SJCRH30 (cell line): Measurements from ENCODE around the gene HDAC3. TPM values are rescaled to one million over a fixed set of nuclear protein-coding genes. Genes with fewer than 3 reads are reported as not detected.
A peak's percentile ranks its signal among the peaks of the same experiment; 100 is the strongest.

Experiments
- DNase-seq, 2 experiments: peaks; one replicate each; pipeline ENCODE4 v3.0.0-alpha.2; 2015 to 2020
- H3K27ac ChIP-seq: fragments of 250-450 bp; sonication (Bioruptor Pico); 2 replicates; pipeline ENCODE4 v1.5.1; 2020; ENCODE audit warnings: mild to moderate bottlenecking, moderate library complexity
- H3K27me3 ChIP-seq: fragments of 250-450 bp; sonication (Bioruptor Pico); 2 replicates; pipeline ENCODE4 v1.5.1; 2020; ENCODE audit warnings: mild to moderate bottlenecking, moderate library complexity
- H3K36me3 ChIP-seq: fragments of 250-450 bp; sonication (Bioruptor Pico); 2 replicates; pipeline ENCODE4 v1.5.1; 2020; ENCODE audit warnings: mild to moderate bottlenecking, moderate library complexity
- H3K4me1 ChIP-seq: fragments of 250-450 bp; sonication (Bioruptor Pico); 2 replicates; pipeline ENCODE4 v1.5.1; 2020; ENCODE audit warnings: mild to moderate bottlenecking, moderate library complexity
- H3K4me3 ChIP-seq: fragments of 250-450 bp; sonication (Bioruptor Pico); 2 replicates; pipeline ENCODE4 v1.5.1; 2020; ENCODE audit warnings: mild to moderate bottlenecking, moderate library complexity
- H3K9me3 ChIP-seq: fragments of 250-450 bp; sonication (Bioruptor Pico); replicated peaks from 2 replicates; pipeline ENCODE4 v1.5.1; 2020; ENCODE audit warnings: mild to moderate bottlenecking, moderate library complexity
- total RNA-seq: library from RNA; depleted of rRNA; stranded (reverse); fragments of >200 nt; shearing (Covaris generic); gene quantifications from 2 replicates; pipeline ENCODE4 v1.2.3, GENCODE V29; 2014

The HDAC3 gene
- total RNA-seq, 1 experiment from 2014 or later, result 102 TPM

- no peaks in the 10 kb centered on the region for H3K36me3 ChIP-seq
- no peak overlapping the region for H3K27ac ChIP-seq
- H3K4me3 ChIP-seq, result no peak overlapping the region
- no peaks in the 10 kb centered on the region for H3K4me1 ChIP-seq
- H3K27me3 ChIP-seq, result no peaks in the 10 kb centered on the region
- DNase-seq, result no peak
- H3K9me3 ChIP-seq, result no peaks in the 10 kb centered on the region
Observed at GRCh38 chr5:141668601-141669265, 32.1 kb upstream of the HDAC3 start.

- no peak for DNase-seq
- H3K36me3 ChIP-seq, result no peaks in the 10 kb centered on the region
- no peak overlapping the region for H3K27ac ChIP-seq
- no peak overlapping the region for H3K4me3 ChIP-seq
- H3K4me1 ChIP-seq, result no peaks in the 10 kb centered on the region
- no peaks in the 10 kb centered on the region for H3K27me3 ChIP-seq
- no peaks in the 10 kb centered on the region for H3K9me3 ChIP-seq
Observed at GRCh38 chr5:141665995-141666940, 29.6 kb upstream of the HDAC3 start.

- H3K4me1 ChIP-seq, result no peaks in the 10 kb centered on the region
- no peaks in the 10 kb centered on the region for H3K27me3 ChIP-seq
- no peaks in the 10 kb centered on the region for H3K9me3 ChIP-seq
- DNase-seq, result peak; percentile 59 to 84
- H3K36me3 ChIP-seq, result no peaks in the 10 kb centered on the region
- H3K4me3 ChIP-seq, result no peak overlapping the region
- H3K27ac ChIP-seq, result no peak overlapping the region
Observed at GRCh38 chr5:141664733-141665461, 28.2 kb upstream of the HDAC3 start.

GRCh38 chr5:141663506-141663905 lies 26.9 kb upstream of the HDAC3 start:
- no peaks in the 10 kb centered on the region; the same call in 1 of the 2 replicates for H3K4me1 ChIP-seq
- no peaks in the 10 kb centered on the region for H3K27me3 ChIP-seq
- H3K4me3 ChIP-seq, result no peak overlapping the region
- no peaks in the 10 kb centered on the region for H3K9me3 ChIP-seq
- no peak overlapping the region for H3K27ac ChIP-seq
- no peak for DNase-seq
- no peaks in the 10 kb centered on the region for H3K36me3 ChIP-seq

GRCh38 chr5:141662028-141662427 lies 25.4 kb upstream of the HDAC3 start:
- no peak for DNase-seq
- no peaks in the 10 kb centered on the region; the same call in 1 of the 2 replicates for H3K4me1 ChIP-seq
- H3K27me3 ChIP-seq, result no peaks in the 10 kb centered on the region
- H3K36me3 ChIP-seq, result no peaks in the 10 kb centered on the region
- H3K27ac ChIP-seq, result no peak overlapping the region
- H3K9me3 ChIP-seq, result no peaks in the 10 kb centered on the region
- no peak overlapping the region for H3K4me3 ChIP-seq

- DNase-seq, result no peak
- Histone ChIP-seq H3K9me3 (no peaks in the 10 kb centered on the region), H3K27ac (no peak overlapping the region), H3K27me3 (no peaks in the 10 kb centered on the region), H3K4me1 (no peaks in the 10 kb centered on the region; the same call in 1 of the 2 replicates), H3K36me3 (no peaks in the 10 kb centered on the region), H3K4me3 (no peak overlapping the region)
Observed at GRCh38 chr5:141657937-141658545, 21.4 kb upstream of the HDAC3 start.

GRCh38 chr5:141657404-141657803 lies 20.8 kb upstream of the HDAC3 start:
- Histone ChIP-seq H3K4me1 (no peaks in the 10 kb centered on the region; the same call in 1 of the 2 replicates), H3K4me3 (no peak overlapping the region), H3K27me3 (no peaks in the 10 kb centered on the region), H3K27ac (no peak overlapping the region), H3K36me3 (no peaks in the 10 kb centered on the region), H3K9me3 (no peaks in the 10 kb centered on the region)
- no peak for DNase-seq

- H3K27ac ChIP-seq, result no peak overlapping the region
- no peak for DNase-seq
- no peaks in the 10 kb centered on the region; the same call in 1 of the 2 replicates for H3K4me1 ChIP-seq
- no peaks in the 10 kb centered on the region for H3K9me3 ChIP-seq
- H3K36me3 ChIP-seq, result no peaks in the 10 kb centered on the region
- no peaks in the 10 kb centered on the region for H3K27me3 ChIP-seq
- H3K4me3 ChIP-seq, result no peak overlapping the region
Observed at GRCh38 chr5:141656396-141656795, 19.7 kb upstream of the HDAC3 start.

GRCh38 chr5:141655020-141655419 lies 18.4 kb upstream of the HDAC3 start:
- H3K9me3 ChIP-seq, result no peaks in the 10 kb centered on the region
- no peaks in the 10 kb centered on the region for H3K27me3 ChIP-seq
- H3K27ac ChIP-seq, result no peak overlapping the region
- no peaks in the 10 kb centered on the region; the same call in 1 of the 2 replicates for H3K4me1 ChIP-seq
- DNase-seq, result no peak
- H3K4me3 ChIP-seq, result no peak overlapping the region
- H3K36me3 ChIP-seq, result no peaks in the 10 kb centered on the region

- Histone ChIP-seq H3K4me3 (no peak overlapping the region), H3K27me3 (no peaks in the 10 kb centered on the region), H3K9me3 (no peaks in the 10 kb centered on the region), H3K27ac (no peak overlapping the region), H3K36me3 (no peaks in the 10 kb centered on the region), H3K4me1 (no peaks in the 10 kb centered on the region; the same call in 1 of the 2 replicates)
- DNase-seq, result no peak
Observed at GRCh38 chr5:141654298-141654697, 17.6 kb upstream of the HDAC3 start.

GRCh38 chr5:141651728-141652105 lies 15.1 kb upstream of the HDAC3 start:
- Histone ChIP-seq H3K4me1 (no peaks in the 10 kb centered on the region), H3K4me3 (peak overlapping the region; percentile 49; the same call in 1 of the 2 replicates), H3K27ac (no peak overlapping the region), H3K27me3 (no peaks in the 10 kb centered on the region), H3K9me3 (no peaks in the 10 kb centered on the region), H3K36me3 (no peaks in the 10 kb centered on the region)
- no peak for DNase-seq

- H3K27me3 ChIP-seq, result no peaks in the 10 kb centered on the region
- H3K27ac ChIP-seq, result no peak within 1 kb of the TSS
- peak within 1 kb of the TSS; percentile 49 for H3K4me3 ChIP-seq
- H3K4me1 ChIP-seq, result no peaks in the 10 kb centered on the region
- H3K36me3 ChIP-seq, result no peaks in the 10 kb centered on the region
- H3K9me3 ChIP-seq, result no peaks in the 10 kb centered on the region
- peak; percentile 43 to 52 for DNase-seq
Observed at GRCh38 chr5:141650851-141651727, 14.4 kb upstream of the HDAC3 start, which contains the start of gene FCHSD1. Gene FCHSD1, minus strand, starts transcription at chr5:141651418. Its CDS starts 50 bp downstream, at chr5:141651368.

- Histone ChIP-seq H3K9me3 (no peaks in the 10 kb centered on the region), H3K4me1 (no peaks in the 10 kb centered on the region), H3K27me3 (no peaks in the 10 kb centered on the region), H3K27ac (no peak overlapping the region), H3K4me3 (no peak overlapping the region), H3K36me3 (no peaks in the 10 kb centered on the region)
- no peak for DNase-seq
Observed at GRCh38 chr5:141649972-141650371, 13.3 kb upstream of the HDAC3 start.
